Measurements from ENCODE around the gene SPRR4.

SPRR4 gene

GRCh38 chr1:152953761-152954160 lies 16.7 kb upstream of the SPRR4 start:
- Histone ChIP-seq H3K9ac (ENCODE audit: low read depth, low read length) (no peak overlapping the region), H3K4me1 (ENCODE audit: control insufficient read depth, insufficient read depth, low read length) (no peaks in the 10 kb centered on the region), H3K9me3 (ENCODE audit: control insufficient read depth, insufficient read depth, low read length) (no peaks in the 10 kb centered on the region), H3K36me3 (ENCODE audit: control insufficient read depth, insufficient read depth, low read length) (no peaks in the 10 kb centered on the region), H3K4me3 (ENCODE audit: low read depth, low read length) (no peak overlapping the region), H3K27me3 (ENCODE audit: control insufficient read depth, insufficient read depth, low read length) (no peaks in the 10 kb centered on the region)

- Histone ChIP-seq H3K36me3 (ENCODE audit: control insufficient read depth, insufficient read depth, low read length) (no peaks in the 10 kb centered on the region), H3K9me3 (ENCODE audit: control insufficient read depth, insufficient read depth, low read length) (no peaks in the 10 kb centered on the region), H3K4me3 (ENCODE audit: low read depth, low read length) (no peak overlapping the region), H3K27me3 (ENCODE audit: control insufficient read depth, insufficient read depth, low read length) (no peaks in the 10 kb centered on the region), H3K4me1 (ENCODE audit: control insufficient read depth, insufficient read depth, low read length) (no peaks in the 10 kb centered on the region), H3K9ac (ENCODE audit: low read depth, low read length) (no peak overlapping the region)
Measured at GRCh38 chr1:152954436-152954835, 16.0 kb upstream of the SPRR4 start.

GRCh38 chr1:152957561-152957960 lies 12.9 kb upstream of the SPRR4 start:
- H3K9ac ChIP-seq (ENCODE audit: low read depth, low read length) = no peak overlapping the region
- no peaks in the 10 kb centered on the region for H3K27me3 ChIP-seq (ENCODE audit: control insufficient read depth, insufficient read depth, low read length)

DNA sequence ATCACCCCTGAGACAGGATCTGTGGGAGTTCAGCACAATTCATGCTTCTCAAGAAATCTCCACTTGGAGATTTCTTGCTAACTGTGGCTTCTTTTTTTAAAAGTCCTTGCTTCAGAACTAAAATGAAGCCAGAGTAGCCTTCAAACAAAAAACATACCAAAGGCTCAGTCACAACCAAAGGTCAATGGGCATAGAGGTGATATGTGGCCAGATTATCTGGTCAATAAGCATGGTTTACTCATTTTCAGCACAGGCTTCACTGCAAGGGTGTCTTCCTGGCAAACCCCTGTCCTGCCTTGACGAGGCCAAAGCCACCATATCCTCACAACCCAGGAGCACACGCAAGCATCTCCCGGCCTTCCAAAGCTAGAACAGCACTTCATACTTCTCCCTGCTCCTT lies 11.2 kb upstream of the SPRR4 start:
- no peaks in the 10 kb centered on the region for H3K4me1 ChIP-seq (ENCODE audit: control insufficient read depth, insufficient read depth, low read length)
- no peak overlapping the region for H3K4me3 ChIP-seq (ENCODE audit: low read depth, low read length)
- no peaks in the 10 kb centered on the region for H3K9me3 ChIP-seq (ENCODE audit: control insufficient read depth, insufficient read depth, low read length)
- H3K27me3 ChIP-seq (ENCODE audit: control insufficient read depth, insufficient read depth, low read length) = no peaks in the 10 kb centered on the region
- no peaks in the 10 kb centered on the region for H3K36me3 ChIP-seq (ENCODE audit: control insufficient read depth, insufficient read depth, low read length)
- H3K9ac ChIP-seq (ENCODE audit: low read depth, low read length) = no peak overlapping the region

More at GRCh38 chr1:152957561-152957960, 12.9 kb upstream of the SPRR4 start:
- no peaks in the 10 kb centered on the region for H3K4me1 ChIP-seq (ENCODE audit: control insufficient read depth, insufficient read depth, low read length)
- H3K9me3 ChIP-seq (ENCODE audit: control insufficient read depth, insufficient read depth, low read length) = no peaks in the 10 kb centered on the region
- no peaks in the 10 kb centered on the region for H3K36me3 ChIP-seq (ENCODE audit: control insufficient read depth, insufficient read depth, low read length)
- no peak overlapping the region for H3K4me3 ChIP-seq (ENCODE audit: low read depth, low read length)

GRCh38 chr1:152959801-152960451 lies 10.5 kb upstream of the SPRR4 start:
- H3K27me3 ChIP-seq (ENCODE audit: control insufficient read depth, insufficient read depth, low read length) = no peaks in the 10 kb centered on the region
- no peak overlapping the region for H3K9ac ChIP-seq (ENCODE audit: low read depth, low read length)
- no peak overlapping the region for H3K4me3 ChIP-seq (ENCODE audit: low read depth, low read length)
- H3K36me3 ChIP-seq (ENCODE audit: control insufficient read depth, insufficient read depth, low read length) = no peaks in the 10 kb centered on the region
- no peaks in the 10 kb centered on the region for H3K9me3 ChIP-seq (ENCODE audit: control insufficient read depth, insufficient read depth, low read length)
- H3K4me1 ChIP-seq (ENCODE audit: control insufficient read depth, insufficient read depth, low read length) = no peaks in the 10 kb centered on the region

DNA sequence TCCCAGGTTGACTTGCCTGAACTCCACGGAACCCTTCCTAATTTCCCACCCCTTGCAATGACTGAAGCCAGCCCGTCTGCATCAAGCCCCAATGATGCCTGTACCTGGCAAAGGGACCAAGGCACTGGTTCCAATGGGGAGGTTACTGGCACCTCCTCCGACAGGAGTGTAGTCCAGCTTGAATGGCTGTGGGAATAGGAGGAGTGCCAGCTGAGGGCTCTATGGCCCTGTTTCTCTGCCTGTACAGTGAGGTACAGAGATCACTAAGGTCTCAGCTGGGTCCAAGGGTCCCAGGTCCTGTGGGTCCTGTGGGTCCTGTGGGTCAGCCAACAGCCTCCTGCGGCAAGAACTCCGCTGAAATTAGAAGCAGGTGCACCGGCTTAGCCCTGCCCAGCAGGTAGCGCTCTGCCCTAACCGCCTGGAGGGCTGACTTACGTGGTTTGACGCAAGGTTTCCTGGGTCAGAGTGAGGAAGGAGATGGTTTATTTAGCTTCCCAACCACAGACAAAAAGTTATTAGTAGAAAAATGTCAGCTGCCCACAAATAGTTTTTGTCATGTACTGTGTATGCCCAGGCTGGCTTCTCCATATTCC lies 9.9 kb upstream of the SPRR4 start:
- no peak overlapping the region for H3K4me3 ChIP-seq (ENCODE audit: low read depth, low read length)
- no peaks in the 10 kb centered on the region for H3K27me3 ChIP-seq (ENCODE audit: control insufficient read depth, insufficient read depth, low read length)
- no peak overlapping the region for H3K9ac ChIP-seq (ENCODE audit: low read depth, low read length)
- H3K4me1 ChIP-seq (ENCODE audit: control insufficient read depth, insufficient read depth, low read length) = no peaks in the 10 kb centered on the region
- no peaks in the 10 kb centered on the region for H3K9me3 ChIP-seq (ENCODE audit: control insufficient read depth, insufficient read depth, low read length)
- no peaks in the 10 kb centered on the region for H3K36me3 ChIP-seq (ENCODE audit: control insufficient read depth, insufficient read depth, low read length)

- no peaks in the 10 kb centered on the region for H3K9me3 ChIP-seq (ENCODE audit: control insufficient read depth, insufficient read depth, low read length)
- H3K9ac ChIP-seq (ENCODE audit: low read depth, low read length) = no peak overlapping the region
- no peaks in the 10 kb centered on the region for H3K36me3 ChIP-seq (ENCODE audit: control insufficient read depth, insufficient read depth, low read length)
- H3K4me1 ChIP-seq (ENCODE audit: control insufficient read depth, insufficient read depth, low read length) = no peaks in the 10 kb centered on the region
- no peak overlapping the region for H3K4me3 ChIP-seq (ENCODE audit: low read depth, low read length)
- no peaks in the 10 kb centered on the region for H3K27me3 ChIP-seq (ENCODE audit: control insufficient read depth, insufficient read depth, low read length)
Measured at GRCh38 chr1:152961226-152961891, 9.1 kb upstream of the SPRR4 start.

- Histone ChIP-seq H3K9ac (ENCODE audit: low read depth, low read length) (no peak overlapping the region), H3K36me3 (ENCODE audit: control insufficient read depth, insufficient read depth, low read length) (no peaks in the 10 kb centered on the region), H3K4me3 (ENCODE audit: low read depth, low read length) (no peak overlapping the region), H3K9me3 (ENCODE audit: control insufficient read depth, insufficient read depth, low read length) (no peaks in the 10 kb centered on the region), H3K27me3 (ENCODE audit: control insufficient read depth, insufficient read depth, low read length) (no peaks in the 10 kb centered on the region), H3K4me1 (ENCODE audit: control insufficient read depth, insufficient read depth, low read length) (no peaks in the 10 kb centered on the region)
Measured at GRCh38 chr1:152962876-152963415, 7.5 kb upstream of the SPRR4 start.

- Histone ChIP-seq H3K36me3 (ENCODE audit: control insufficient read depth, insufficient read depth, low read length) (no peaks in the 10 kb centered on the region), H3K27me3 (ENCODE audit: control insufficient read depth, insufficient read depth, low read length) (no peaks in the 10 kb centered on the region), H3K9ac (ENCODE audit: low read depth, low read length) (no peak overlapping the region), H3K4me3 (ENCODE audit: low read depth, low read length) (no peak overlapping the region), H3K4me1 (ENCODE audit: control insufficient read depth, insufficient read depth, low read length) (no peaks in the 10 kb centered on the region), H3K9me3 (ENCODE audit: control insufficient read depth, insufficient read depth, low read length) (no peaks in the 10 kb centered on the region)
Measured at GRCh38 chr1:152964536-152964935, 5.9 kb upstream of the SPRR4 start.

GRCh38 chr1:152965853-152966252 lies 4.6 kb upstream of the SPRR4 start:
- H3K4me1 ChIP-seq (ENCODE audit: control insufficient read depth, insufficient read depth, low read length) = no peaks in the 10 kb centered on the region
- no peak overlapping the region for H3K9ac ChIP-seq (ENCODE audit: low read depth, low read length)
- H3K4me3 ChIP-seq (ENCODE audit: low read depth, low read length) = no peak overlapping the region
- no peaks in the 10 kb centered on the region for H3K9me3 ChIP-seq (ENCODE audit: control insufficient read depth, insufficient read depth, low read length)
- no peaks in the 10 kb centered on the region for H3K36me3 ChIP-seq (ENCODE audit: control insufficient read depth, insufficient read depth, low read length)
- H3K27me3 ChIP-seq (ENCODE audit: control insufficient read depth, insufficient read depth, low read length) = no peaks in the 10 kb centered on the region

DNA sequence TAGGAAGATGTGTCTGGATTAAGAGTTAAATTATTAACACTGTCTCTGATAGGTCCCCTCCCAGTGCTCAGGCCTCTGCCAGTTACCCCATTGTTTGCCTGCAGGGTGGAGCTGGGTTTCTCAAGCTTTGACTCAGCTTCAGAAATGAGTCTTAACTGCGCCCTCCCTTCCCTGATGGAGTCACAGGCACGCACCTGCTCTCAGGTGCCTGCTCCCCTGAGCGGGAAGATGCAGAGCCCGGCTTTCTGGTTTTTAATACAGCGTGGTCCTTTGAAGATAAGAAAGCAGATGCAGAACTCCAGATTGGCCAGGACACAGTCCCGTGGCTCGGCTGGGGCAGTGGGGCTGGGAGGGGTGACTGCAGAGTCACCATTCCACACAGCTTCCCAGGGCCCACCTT lies 3.2 kb upstream of the SPRR4 start:
- Histone ChIP-seq H3K9ac (ENCODE audit: low read depth, low read length) (no peak overlapping the region), H3K4me1 (ENCODE audit: control insufficient read depth, insufficient read depth, low read length) (no peaks in the 10 kb centered on the region), H3K36me3 (ENCODE audit: control insufficient read depth, insufficient read depth, low read length) (no peaks in the 10 kb centered on the region), H3K4me3 (ENCODE audit: low read depth, low read length) (no peak overlapping the region), H3K9me3 (ENCODE audit: control insufficient read depth, insufficient read depth, low read length) (no peaks in the 10 kb centered on the region), H3K27me3 (ENCODE audit: control insufficient read depth, insufficient read depth, low read length) (no peaks in the 10 kb centered on the region)

DNA sequence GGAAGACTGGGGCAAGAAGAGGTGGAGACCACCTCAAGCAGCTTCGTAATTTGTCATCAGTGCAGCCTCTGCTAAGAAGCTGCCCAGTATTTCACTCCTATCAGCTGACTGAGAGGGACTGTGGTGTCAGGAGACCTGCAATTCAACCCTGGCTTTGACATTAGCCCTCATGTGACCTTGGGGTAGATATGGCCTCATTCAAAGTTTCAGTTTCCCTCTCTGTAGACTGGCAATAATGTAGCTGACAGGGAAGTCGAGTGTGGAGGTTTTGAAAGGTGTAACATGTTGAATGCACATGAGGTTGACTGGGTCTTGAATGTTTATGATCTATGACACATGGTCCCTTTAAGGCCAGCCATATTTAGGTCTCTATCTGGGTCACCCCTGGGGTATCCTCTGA lies 2.2 kb upstream of the SPRR4 start:
- H3K27me3 ChIP-seq (ENCODE audit: control insufficient read depth, insufficient read depth, low read length) = no peaks in the 10 kb centered on the region
- H3K4me3 ChIP-seq (ENCODE audit: low read depth, low read length) = no peak overlapping the region
- no peaks in the 10 kb centered on the region for H3K9me3 ChIP-seq (ENCODE audit: control insufficient read depth, insufficient read depth, low read length)
- no peak overlapping the region for H3K9ac ChIP-seq (ENCODE audit: low read depth, low read length)
- H3K36me3 ChIP-seq (ENCODE audit: control insufficient read depth, insufficient read depth, low read length) = no peaks in the 10 kb centered on the region
- H3K4me1 ChIP-seq (ENCODE audit: control insufficient read depth, insufficient read depth, low read length) = no peaks in the 10 kb centered on the region
